K562 (cell line): ENCODE results near the gene ZNF736. TPM values are rescaled to one million over a fixed set of nuclear protein-coding genes. Genes with fewer than 3 reads are reported as not detected.

Experiments
- BACH1 ChIP-seq: fragments of 200-800 bp; sonication (Bioruptor generic); IDR thresholded peaks from 2 replicates; pipeline ENCODE4 v1.6.1; 2016; ENCODE audit warnings: missing genetic modification characterization, missing compliant biosample characterization
- CBFA2T2 ChIP-seq: fragments of 450-650 bp; conservative IDR thresholded peaks from 2 replicates; pipeline ENCODE4 v1.6.1; 2017; ENCODE audit warnings: mild to moderate bottlenecking
- CHCHD3 ChIP-seq: fragments of 250-450 bp; sonication (Bioruptor Pico); IDR thresholded peaks from 2 replicates; pipeline ENCODE4 v2.1.2; 2022; ENCODE audit warnings: mild to moderate bottlenecking
- ZBTB17 ChIP-seq: fragments of 450-650 bp; formaldehyde crosslinking; IDR thresholded peaks from 2 replicates; pipeline ENCODE4 v1.4.0; 2020; ENCODE audit warnings: mild to moderate bottlenecking
- polyA plus RNA-seq, 8 experiments: library from polyadenylated mRNA; depleted of rRNA in 4 of 8; stranded (reverse) in 5 of 8; unstranded in 3 of 8; fragments of >200 nt; fragmentation: Nextera tagmentation in 2 of 8; fragmentation: Illumina TruSeq in 1 of 8; extraction: Ambion mirVana in 2 of 8; extraction: Trizol in 1 of 8; gene quantifications; 2 replicates each; pipeline versions ENCODE4 v1.2.1 to v1.2.3, GENCODE V29; 2011 to 2014; ENCODE audit warnings: inconsistent platforms in 1 of 8, missing spikeins in 1 of 8
- total RNA-seq, 7 experiments: library from RNA; depleted of rRNA in 6 of 7; stranded (reverse); fragments of >200 nt in 6 of 7; fragmentation: Illumina TruSeq in 2 of 7; extraction: Trizol in 2 of 7; gene quantifications; 2 replicates each; pipeline versions ENCODE4 v1.2.1 to v1.2.3, GENCODE V29; 2011 to 2021; ENCODE audit warnings: low replicate concordance in 1 of 7
- TF ChIP-seq, protein P1 (sequence below): sonication (generic); formaldehyde crosslinking; IDR thresholded peaks from 2 replicates; pipeline ENCODE4 v1.8.0; 2023; ENCODE audit warnings: mild to moderate bottlenecking, missing genetic modification reagents
- TF ChIP-seq, protein P2 (sequence below): fragments of 450-650 bp; IDR thresholded peaks from 2 replicates; pipeline ENCODE4 v1.6.1; 2016; ENCODE audit warnings: mild to moderate bottlenecking, moderate library complexity
- TF ChIP-seq, protein P3 (sequence below): fragments of 450-650 bp; IDR thresholded peaks from 2 replicates; pipeline ENCODE4 v1.6.1; 2016
- TF ChIP-seq, protein P4 (sequence below): sonication (generic); formaldehyde crosslinking; IDR thresholded peaks from 2 replicates; pipeline ENCODE4 v1.8.0; 2022; ENCODE audit warnings: mild to moderate bottlenecking, missing genetic modification reagents

The ZNF736 gene
- total and polyA plus RNA-seq, 9 of the 15 experiments (the other 6 are each of a cell fraction or from before 2014, with no cell fraction given) = 2.7 to 15.6 (median 7.6) TPM

DNA sequence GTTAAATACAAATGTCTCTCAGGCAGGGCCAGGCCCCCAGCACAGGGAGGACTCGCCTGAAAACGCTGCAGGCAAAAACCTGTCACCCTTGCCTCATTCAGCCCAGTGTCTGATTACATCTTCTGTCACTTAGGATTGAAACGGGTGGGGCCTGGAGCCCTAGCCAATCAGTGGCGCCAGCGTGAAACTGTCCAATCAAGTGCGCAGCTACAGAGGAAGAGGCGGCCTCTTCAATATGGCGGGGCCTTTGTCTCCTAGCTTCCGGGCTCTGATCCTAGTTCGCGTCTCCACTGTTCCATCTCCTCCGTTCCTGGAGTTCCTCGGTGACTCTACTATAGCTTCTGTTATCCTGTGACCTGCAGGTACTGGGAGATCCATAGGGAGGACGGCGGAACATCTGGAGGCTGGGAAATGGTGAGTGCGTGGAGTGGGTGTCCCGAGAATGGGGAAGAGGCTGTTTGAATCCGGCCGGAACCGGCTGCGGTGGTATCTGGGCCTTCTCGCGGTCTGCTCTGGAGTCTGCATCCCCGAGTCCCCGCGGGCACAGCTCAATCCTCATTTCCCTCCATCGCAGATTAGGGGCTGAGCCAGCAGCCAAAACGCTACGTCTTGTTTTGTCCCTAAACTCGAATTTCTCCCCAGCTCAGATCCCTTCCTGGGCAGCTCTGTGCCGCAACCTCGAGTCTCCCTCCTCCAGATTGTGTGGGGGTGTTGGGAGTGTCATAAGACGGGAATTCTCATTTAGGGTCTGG, at the start of gene ZNF736 (continued):
- TF ChIP-seq, protein P1, sequence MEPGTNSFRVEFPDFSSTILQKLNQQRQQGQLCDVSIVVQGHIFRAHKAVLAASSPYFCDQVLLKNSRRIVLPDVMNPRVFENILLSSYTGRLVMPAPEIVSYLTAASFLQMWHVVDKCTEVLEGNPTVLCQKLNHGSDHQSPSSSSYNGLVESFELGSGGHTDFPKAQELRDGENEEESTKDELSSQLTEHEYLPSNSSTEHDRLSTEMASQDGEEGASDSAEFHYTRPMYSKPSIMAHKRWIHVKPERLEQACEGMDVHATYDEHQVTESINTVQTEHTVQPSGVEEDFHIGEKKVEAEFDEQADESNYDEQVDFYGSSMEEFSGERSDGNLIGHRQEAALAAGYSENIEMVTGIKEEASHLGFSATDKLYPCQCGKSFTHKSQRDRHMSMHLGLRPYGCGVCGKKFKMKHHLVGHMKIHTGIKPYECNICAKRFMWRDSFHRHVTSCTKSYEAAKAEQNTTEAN = 0 out of 2 replicates have a peak, but pooled peaks have one; percentile 28
- TF ChIP-seq, protein P2, sequence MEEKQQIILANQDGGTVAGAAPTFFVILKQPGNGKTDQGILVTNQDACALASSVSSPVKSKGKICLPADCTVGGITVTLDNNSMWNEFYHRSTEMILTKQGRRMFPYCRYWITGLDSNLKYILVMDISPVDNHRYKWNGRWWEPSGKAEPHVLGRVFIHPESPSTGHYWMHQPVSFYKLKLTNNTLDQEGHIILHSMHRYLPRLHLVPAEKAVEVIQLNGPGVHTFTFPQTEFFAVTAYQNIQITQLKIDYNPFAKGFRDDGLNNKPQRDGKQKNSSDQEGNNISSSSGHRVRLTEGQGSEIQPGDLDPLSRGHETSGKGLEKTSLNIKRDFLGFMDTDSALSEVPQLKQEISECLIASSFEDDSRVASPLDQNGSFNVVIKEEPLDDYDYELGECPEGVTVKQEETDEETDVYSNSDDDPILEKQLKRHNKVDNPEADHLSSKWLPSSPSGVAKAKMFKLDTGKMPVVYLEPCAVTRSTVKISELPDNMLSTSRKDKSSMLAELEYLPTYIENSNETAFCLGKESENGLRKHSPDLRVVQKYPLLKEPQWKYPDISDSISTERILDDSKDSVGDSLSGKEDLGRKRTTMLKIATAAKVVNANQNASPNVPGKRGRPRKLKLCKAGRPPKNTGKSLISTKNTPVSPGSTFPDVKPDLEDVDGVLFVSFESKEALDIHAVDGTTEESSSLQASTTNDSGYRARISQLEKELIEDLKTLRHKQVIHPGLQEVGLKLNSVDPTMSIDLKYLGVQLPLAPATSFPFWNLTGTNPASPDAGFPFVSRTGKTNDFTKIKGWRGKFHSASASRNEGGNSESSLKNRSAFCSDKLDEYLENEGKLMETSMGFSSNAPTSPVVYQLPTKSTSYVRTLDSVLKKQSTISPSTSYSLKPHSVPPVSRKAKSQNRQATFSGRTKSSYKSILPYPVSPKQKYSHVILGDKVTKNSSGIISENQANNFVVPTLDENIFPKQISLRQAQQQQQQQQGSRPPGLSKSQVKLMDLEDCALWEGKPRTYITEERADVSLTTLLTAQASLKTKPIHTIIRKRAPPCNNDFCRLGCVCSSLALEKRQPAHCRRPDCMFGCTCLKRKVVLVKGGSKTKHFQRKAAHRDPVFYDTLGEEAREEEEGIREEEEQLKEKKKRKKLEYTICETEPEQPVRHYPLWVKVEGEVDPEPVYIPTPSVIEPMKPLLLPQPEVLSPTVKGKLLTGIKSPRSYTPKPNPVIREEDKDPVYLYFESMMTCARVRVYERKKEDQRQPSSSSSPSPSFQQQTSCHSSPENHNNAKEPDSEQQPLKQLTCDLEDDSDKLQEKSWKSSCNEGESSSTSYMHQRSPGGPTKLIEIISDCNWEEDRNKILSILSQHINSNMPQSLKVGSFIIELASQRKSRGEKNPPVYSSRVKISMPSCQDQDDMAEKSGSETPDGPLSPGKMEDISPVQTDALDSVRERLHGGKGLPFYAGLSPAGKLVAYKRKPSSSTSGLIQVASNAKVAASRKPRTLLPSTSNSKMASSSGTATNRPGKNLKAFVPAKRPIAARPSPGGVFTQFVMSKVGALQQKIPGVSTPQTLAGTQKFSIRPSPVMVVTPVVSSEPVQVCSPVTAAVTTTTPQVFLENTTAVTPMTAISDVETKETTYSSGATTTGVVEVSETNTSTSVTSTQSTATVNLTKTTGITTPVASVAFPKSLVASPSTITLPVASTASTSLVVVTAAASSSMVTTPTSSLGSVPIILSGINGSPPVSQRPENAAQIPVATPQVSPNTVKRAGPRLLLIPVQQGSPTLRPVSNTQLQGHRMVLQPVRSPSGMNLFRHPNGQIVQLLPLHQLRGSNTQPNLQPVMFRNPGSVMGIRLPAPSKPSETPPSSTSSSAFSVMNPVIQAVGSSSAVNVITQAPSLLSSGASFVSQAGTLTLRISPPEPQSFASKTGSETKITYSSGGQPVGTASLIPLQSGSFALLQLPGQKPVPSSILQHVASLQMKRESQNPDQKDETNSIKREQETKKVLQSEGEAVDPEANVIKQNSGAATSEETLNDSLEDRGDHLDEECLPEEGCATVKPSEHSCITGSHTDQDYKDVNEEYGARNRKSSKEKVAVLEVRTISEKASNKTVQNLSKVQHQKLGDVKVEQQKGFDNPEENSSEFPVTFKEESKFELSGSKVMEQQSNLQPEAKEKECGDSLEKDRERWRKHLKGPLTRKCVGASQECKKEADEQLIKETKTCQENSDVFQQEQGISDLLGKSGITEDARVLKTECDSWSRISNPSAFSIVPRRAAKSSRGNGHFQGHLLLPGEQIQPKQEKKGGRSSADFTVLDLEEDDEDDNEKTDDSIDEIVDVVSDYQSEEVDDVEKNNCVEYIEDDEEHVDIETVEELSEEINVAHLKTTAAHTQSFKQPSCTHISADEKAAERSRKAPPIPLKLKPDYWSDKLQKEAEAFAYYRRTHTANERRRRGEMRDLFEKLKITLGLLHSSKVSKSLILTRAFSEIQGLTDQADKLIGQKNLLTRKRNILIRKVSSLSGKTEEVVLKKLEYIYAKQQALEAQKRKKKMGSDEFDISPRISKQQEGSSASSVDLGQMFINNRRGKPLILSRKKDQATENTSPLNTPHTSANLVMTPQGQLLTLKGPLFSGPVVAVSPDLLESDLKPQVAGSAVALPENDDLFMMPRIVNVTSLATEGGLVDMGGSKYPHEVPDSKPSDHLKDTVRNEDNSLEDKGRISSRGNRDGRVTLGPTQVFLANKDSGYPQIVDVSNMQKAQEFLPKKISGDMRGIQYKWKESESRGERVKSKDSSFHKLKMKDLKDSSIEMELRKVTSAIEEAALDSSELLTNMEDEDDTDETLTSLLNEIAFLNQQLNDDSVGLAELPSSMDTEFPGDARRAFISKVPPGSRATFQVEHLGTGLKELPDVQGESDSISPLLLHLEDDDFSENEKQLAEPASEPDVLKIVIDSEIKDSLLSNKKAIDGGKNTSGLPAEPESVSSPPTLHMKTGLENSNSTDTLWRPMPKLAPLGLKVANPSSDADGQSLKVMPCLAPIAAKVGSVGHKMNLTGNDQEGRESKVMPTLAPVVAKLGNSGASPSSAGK = no peak
- TF ChIP-seq, protein P3, sequence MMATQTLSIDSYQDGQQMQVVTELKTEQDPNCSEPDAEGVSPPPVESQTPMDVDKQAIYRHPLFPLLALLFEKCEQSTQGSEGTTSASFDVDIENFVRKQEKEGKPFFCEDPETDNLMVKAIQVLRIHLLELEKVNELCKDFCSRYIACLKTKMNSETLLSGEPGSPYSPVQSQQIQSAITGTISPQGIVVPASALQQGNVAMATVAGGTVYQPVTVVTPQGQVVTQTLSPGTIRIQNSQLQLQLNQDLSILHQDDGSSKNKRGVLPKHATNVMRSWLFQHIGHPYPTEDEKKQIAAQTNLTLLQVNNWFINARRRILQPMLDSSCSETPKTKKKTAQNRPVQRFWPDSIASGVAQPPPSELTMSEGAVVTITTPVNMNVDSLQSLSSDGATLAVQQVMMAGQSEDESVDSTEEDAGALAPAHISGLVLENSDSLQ = peak; percentile 94
- no peak for TF ChIP-seq ZBTB17 (CRISPR knock-in tag)
- TF ChIP-seq CHCHD3 = no peak
- TF ChIP-seq, protein P4, sequence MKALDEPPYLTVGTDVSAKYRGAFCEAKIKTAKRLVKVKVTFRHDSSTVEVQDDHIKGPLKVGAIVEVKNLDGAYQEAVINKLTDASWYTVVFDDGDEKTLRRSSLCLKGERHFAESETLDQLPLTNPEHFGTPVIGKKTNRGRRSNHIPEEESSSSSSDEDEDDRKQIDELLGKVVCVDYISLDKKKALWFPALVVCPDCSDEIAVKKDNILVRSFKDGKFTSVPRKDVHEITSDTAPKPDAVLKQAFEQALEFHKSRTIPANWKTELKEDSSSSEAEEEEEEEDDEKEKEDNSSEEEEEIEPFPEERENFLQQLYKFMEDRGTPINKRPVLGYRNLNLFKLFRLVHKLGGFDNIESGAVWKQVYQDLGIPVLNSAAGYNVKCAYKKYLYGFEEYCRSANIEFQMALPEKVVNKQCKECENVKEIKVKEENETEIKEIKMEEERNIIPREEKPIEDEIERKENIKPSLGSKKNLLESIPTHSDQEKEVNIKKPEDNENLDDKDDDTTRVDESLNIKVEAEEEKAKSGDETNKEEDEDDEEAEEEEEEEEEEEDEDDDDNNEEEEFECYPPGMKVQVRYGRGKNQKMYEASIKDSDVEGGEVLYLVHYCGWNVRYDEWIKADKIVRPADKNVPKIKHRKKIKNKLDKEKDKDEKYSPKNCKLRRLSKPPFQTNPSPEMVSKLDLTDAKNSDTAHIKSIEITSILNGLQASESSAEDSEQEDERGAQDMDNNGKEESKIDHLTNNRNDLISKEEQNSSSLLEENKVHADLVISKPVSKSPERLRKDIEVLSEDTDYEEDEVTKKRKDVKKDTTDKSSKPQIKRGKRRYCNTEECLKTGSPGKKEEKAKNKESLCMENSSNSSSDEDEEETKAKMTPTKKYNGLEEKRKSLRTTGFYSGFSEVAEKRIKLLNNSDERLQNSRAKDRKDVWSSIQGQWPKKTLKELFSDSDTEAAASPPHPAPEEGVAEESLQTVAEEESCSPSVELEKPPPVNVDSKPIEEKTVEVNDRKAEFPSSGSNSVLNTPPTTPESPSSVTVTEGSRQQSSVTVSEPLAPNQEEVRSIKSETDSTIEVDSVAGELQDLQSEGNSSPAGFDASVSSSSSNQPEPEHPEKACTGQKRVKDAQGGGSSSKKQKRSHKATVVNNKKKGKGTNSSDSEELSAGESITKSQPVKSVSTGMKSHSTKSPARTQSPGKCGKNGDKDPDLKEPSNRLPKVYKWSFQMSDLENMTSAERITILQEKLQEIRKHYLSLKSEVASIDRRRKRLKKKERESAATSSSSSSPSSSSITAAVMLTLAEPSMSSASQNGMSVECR (CRISPR knock-in tag) = no peak
- no peak for TF ChIP-seq BACH1 (tag)
- no peak for TF ChIP-seq CBFA2T2
